Trophoblast cell (in vitro differentiated cells and primary cell): Measurements from ENCODE around the gene KLHL6.

Experiments used
- DNase-seq, 2 donors: peaks; one replicate each; pipeline ENCODE4 v3.0.0-alpha.2; 2016
- H2AFZ ChIP-seq: 2 replicates; pipeline ENCODE4 v1.6.1; 2013; ENCODE audit warnings: low read length, moderate library complexity, mild to moderate bottlenecking; ENCODE audit not compliant: insufficient read depth, poor library complexity
- H2AK5ac ChIP-seq: 2 replicates; pipeline ENCODE4 v1.6.1; 2013; ENCODE audit warnings: mild to moderate bottlenecking, low read length
- H2BK120ac ChIP-seq: 2 replicates; pipeline ENCODE4 v1.6.1; 2013; ENCODE audit warnings: low read length, mild to moderate bottlenecking, moderate library complexity; ENCODE audit not compliant: insufficient read depth, poor library complexity
- H2BK12ac ChIP-seq: 2 replicates; pipeline ENCODE4 v1.6.1; 2013; ENCODE audit warnings: mild to moderate bottlenecking, low read length, moderate library complexity
- H2BK5ac ChIP-seq: 2 replicates; pipeline ENCODE4 v1.6.1; 2013; ENCODE audit warnings: low read length, low read depth, moderate library complexity, mild to moderate bottlenecking; ENCODE audit not compliant: poor library complexity
- H3K14ac ChIP-seq: 2 replicates; pipeline ENCODE4 v1.6.1; 2013; ENCODE audit warnings: mild to moderate bottlenecking, low read length
- H3K18ac ChIP-seq: 2 replicates; pipeline ENCODE4 v1.6.1; 2013; ENCODE audit warnings: mild to moderate bottlenecking, low read length
- H3K23ac ChIP-seq: 2 replicates; pipeline ENCODE4 v1.6.1; 2013; ENCODE audit warnings: low read length
- H3K27ac ChIP-seq: 2 replicates; pipeline ENCODE4 v1.5.1; 2013; ENCODE audit warnings: low read depth, mild to moderate bottlenecking, inconsistent platforms, low read length, moderate library complexity
- H3K27me3 ChIP-seq: 2 replicates; pipeline ENCODE4 v1.6.1; 2013; ENCODE audit warnings: inconsistent platforms, mild to moderate bottlenecking, low read length, moderate library complexity; ENCODE audit not compliant: insufficient read depth
- H3K36me3 ChIP-seq, 2 experiments: 1 replicate in 1 of 2; 2 replicates in 1 of 2; pipeline ENCODE4 v1.6.1; 2013; ENCODE audit warnings: low read length in 2 of 2, mild to moderate bottlenecking in 2 of 2, moderate library complexity in 1 of 2; ENCODE audit not compliant: insufficient read depth in 2 of 2, control insufficient read depth in 1 of 2
- H3K4ac ChIP-seq: 2 replicates; pipeline ENCODE4 v1.6.1; 2013; ENCODE audit warnings: low read depth, mild to moderate bottlenecking, low read length, moderate library complexity
- H3K4me1 ChIP-seq, 2 experiments: 1 replicate in 1 of 2; 2 replicates in 1 of 2; pipeline ENCODE4 v1.6.1; 2013; ENCODE audit warnings: low read length in 2 of 2, mild to moderate bottlenecking in 2 of 2, moderate library complexity in 1 of 2; ENCODE audit not compliant: insufficient read depth in 2 of 2, control insufficient read depth in 1 of 2
- H3K4me2 ChIP-seq: 2 replicates; pipeline ENCODE4 v1.6.1; 2013; ENCODE audit warnings: inconsistent platforms, mild to moderate bottlenecking, low read length, moderate library complexity
- H3K4me3 ChIP-seq: 2 replicates; pipeline ENCODE4 v1.5.1; 2013; ENCODE audit warnings: mild to moderate bottlenecking, low read depth, low read length, inconsistent platforms
- H3K79me1 ChIP-seq: one replicate; pipeline ENCODE4 v1.6.1; 2013; ENCODE audit warnings: low read length
- H3K79me2 ChIP-seq: 2 replicates; pipeline ENCODE4 v1.6.1; 2013; ENCODE audit warnings: low read length, mild to moderate bottlenecking; ENCODE audit not compliant: control insufficient read depth, insufficient read depth, poor library complexity
- H3K9ac ChIP-seq: 2 replicates; pipeline ENCODE4 v1.6.1; 2013; ENCODE audit warnings: mild to moderate bottlenecking, low read length
- H3K9me3 ChIP-seq: 2 replicates; pipeline ENCODE4 v1.6.1; 2013; ENCODE audit warnings: low read depth, mild to moderate bottlenecking, control low read depth, inconsistent platforms, low read length; ENCODE audit not compliant: insufficient read depth
- H4K12ac ChIP-seq: 2 replicates; pipeline ENCODE4 v1.6.1; 2013; ENCODE audit warnings: low read depth, mild to moderate bottlenecking, low read length, moderate library complexity
- H4K8ac ChIP-seq: 2 replicates; pipeline ENCODE4 v1.6.1; 2013; ENCODE audit warnings: low read depth, mild to moderate bottlenecking, low read length, moderate library complexity
- H4K91ac ChIP-seq: one replicate; pipeline ENCODE4 v1.6.1; 2013; ENCODE audit warnings: low read depth, mild to moderate bottlenecking, low read length, moderate library complexity
- WGBS: extraction: QIAGEN DNeasy Blood & Tissue Kit; methylation state at CpG from one replicate; pipeline ENCODE4 v1.1.7; 2013; ENCODE audit warnings: missing lambda C conversion rate; ENCODE audit not compliant: insufficient read length, insufficient coverage; ENCODE audit errors: extremely low coverage; 5-methylcytosine and 5-hydroxymethylcytosine counted together

Gene KLHL6

GRCh38 chr3:183488343-183488742 is 67.2 kb downstream of the KLHL6 start:
- no peak overlapping the region for H3K4me3 ChIP-seq
- no peak overlapping the region for H2AFZ ChIP-seq
- no peak overlapping the region for H3K23ac ChIP-seq
- H3K18ac ChIP-seq: no peak overlapping the region
- DNase-seq: no peak
- H3K36me3 ChIP-seq: no peaks in the 10 kb centered on the region
- no peak overlapping the region for H4K12ac ChIP-seq
- no peaks in the 10 kb centered on the region for H3K79me2 ChIP-seq
- H2AK5ac ChIP-seq: no peak overlapping the region
- H3K27me3 ChIP-seq: no peaks in the 10 kb centered on the region
- H3K27ac ChIP-seq: no peak overlapping the region
- no peak overlapping the region for H3K4me2 ChIP-seq
- no peaks in the 10 kb centered on the region for H3K79me1 ChIP-seq
- H4K8ac ChIP-seq: no peak overlapping the region
- H3K14ac ChIP-seq: no peak overlapping the region
- no peak overlapping the region for H2BK120ac ChIP-seq
- WGBS: no CpG with 5 or more reads among the region's 3 CpGs
- peaks cover 3 to 8% of the 10 kb centered on the region in 2 experiments for H3K4me1 ChIP-seq
- no peak overlapping the region for H3K4ac ChIP-seq
- H3K9me3 ChIP-seq: no peaks in the 10 kb centered on the region
- H3K9ac ChIP-seq: no peak overlapping the region
- H4K91ac ChIP-seq: no peak overlapping the region
- H2BK5ac ChIP-seq: no peak overlapping the region
- H2BK12ac ChIP-seq: no peak overlapping the region

- H3K36me3 ChIP-seq: no peaks in the 10 kb centered on the region
- H2BK120ac ChIP-seq: no peak overlapping the region
- H3K14ac ChIP-seq: no peak overlapping the region
- DNase-seq: no peak
- H3K4me2 ChIP-seq: no peak overlapping the region
- H3K9ac ChIP-seq: no peak overlapping the region
- H4K91ac ChIP-seq: no peak overlapping the region
- no peaks in the 10 kb centered on the region for H3K27me3 ChIP-seq
- no peak overlapping the region for H3K27ac ChIP-seq
- no peak overlapping the region for H4K8ac ChIP-seq
- H3K18ac ChIP-seq: no peak overlapping the region
- no peak overlapping the region for H2BK5ac ChIP-seq
- no peaks in the 10 kb centered on the region for H3K9me3 ChIP-seq
- no peak overlapping the region for H3K4ac ChIP-seq
- no CpG with 5 or more reads among the region's 6 CpGs for WGBS
- no peak overlapping the region for H3K4me3 ChIP-seq
- no peak overlapping the region for H4K12ac ChIP-seq
- no peak overlapping the region for H2AK5ac ChIP-seq
- H3K79me2 ChIP-seq: no peaks in the 10 kb centered on the region
- peaks cover 3 to 11% of the 10 kb centered on the region in 2 experiments for H3K4me1 ChIP-seq
- no peak overlapping the region for H2AFZ ChIP-seq
- H3K79me1 ChIP-seq: no peaks in the 10 kb centered on the region
- H2BK12ac ChIP-seq: no peak overlapping the region
- no peak overlapping the region for H3K23ac ChIP-seq
Observed at GRCh38 chr3:183487896-183488295, 67.6 kb downstream of the KLHL6 start.

- Histone ChIP-seq H2AK5ac (no peak overlapping the region), H2BK5ac (no peak overlapping the region), H3K27ac (no peak overlapping the region), H3K4me1 (peaks cover 3 to 11% of the 10 kb centered on the region in 2 experiments), H4K91ac (no peak overlapping the region), H3K27me3 (no peaks in the 10 kb centered on the region), H3K18ac (no peak overlapping the region), H4K8ac (no peak overlapping the region), H3K9ac (no peak overlapping the region), H3K79me2 (no peaks in the 10 kb centered on the region), H3K36me3 (no peaks in the 10 kb centered on the region), H2BK120ac (no peak overlapping the region), H3K79me1 (no peaks in the 10 kb centered on the region), H3K9me3 (no peaks in the 10 kb centered on the region), H2BK12ac (no peak overlapping the region), H3K23ac (no peak overlapping the region), H3K4me2 (no peak overlapping the region), H3K4ac (no peak overlapping the region), H3K4me3 (no peak overlapping the region), H4K12ac (no peak overlapping the region), H2AFZ (no peak overlapping the region), H3K14ac (no peak overlapping the region)
- no peak for DNase-seq
- WGBS: no CpG with 5 or more reads among the region's 4 CpGs
Observed at GRCh38 chr3:183487016-183487415, 68.5 kb downstream of the KLHL6 start.

GRCh38 chr3:183486472-183486871 is 69.0 kb downstream of the KLHL6 start:
- no peak for DNase-seq
- no peak overlapping the region for H3K9ac ChIP-seq
- no peaks in the 10 kb centered on the region for H3K9me3 ChIP-seq
- H4K12ac ChIP-seq: no peak overlapping the region
- H3K18ac ChIP-seq: no peak overlapping the region
- no peak overlapping the region for H3K4me2 ChIP-seq
- H3K14ac ChIP-seq: no peak overlapping the region
- H3K79me1 ChIP-seq: no peaks in the 10 kb centered on the region
- H2BK120ac ChIP-seq: no peak overlapping the region
- H3K4me1 ChIP-seq: peaks cover 3 to 12% of the 10 kb centered on the region in 2 experiments
- H2BK12ac ChIP-seq: no peak overlapping the region
- H2BK5ac ChIP-seq: no peak overlapping the region
- H4K8ac ChIP-seq: no peak overlapping the region
- no peak overlapping the region for H3K4ac ChIP-seq
- no peak overlapping the region for H2AFZ ChIP-seq
- H2AK5ac ChIP-seq: no peak overlapping the region
- H3K27me3 ChIP-seq: no peaks in the 10 kb centered on the region
- H3K36me3 ChIP-seq: no peaks in the 10 kb centered on the region
- H3K4me3 ChIP-seq: no peak overlapping the region
- H3K27ac ChIP-seq: no peak overlapping the region
- H3K79me2 ChIP-seq: no peaks in the 10 kb centered on the region
- WGBS: no CpG with 5 or more reads among the region's 6 CpGs
- no peak overlapping the region for H3K23ac ChIP-seq
- H4K91ac ChIP-seq: no peak overlapping the region
